AG04449 (cell line): Measurements from ENCODE around the gene BABAM2.
"Not testable (repeated sequence)": the region's sequence is repeated elsewhere in the genome, so short reads cannot be mapped to it uniquely, and the experiment has no call there.

ENCODE experiments used
- CTCF ChIA-PET: fragments of 350-600 bp; formaldehyde crosslinking; extraction: SDS; loops from one replicate; lab custom pipeline; 2021; ENCODE audit warnings: antibody characterized with exemption; lab: Yijun Ruan, JAX
- POLR2A ChIA-PET: fragments of 400-600, 350-600 bp; formaldehyde crosslinking; extraction: SDS; loops from one replicate; lab custom pipeline; 2020; ENCODE audit warnings: antibody characterized with exemption, inconsistent platforms; lab: Yijun Ruan, JAX
- DNase-seq: peaks from one replicate; pipeline ENCODE4 v3.0.0-alpha.2; 2010; ENCODE audit warnings: low read depth, low spot score
- H3K4me3 ChIP-seq: 2 replicates; pipeline ENCODE4 v1.5.1; 2011; ENCODE audit warnings: low read depth, mild to moderate bottlenecking, control low read depth, low read length
- CTCF ChIP-seq: IDR thresholded peaks from one replicate; pipeline ENCODE4 v1.5.1; 2011; ENCODE audit warnings: mild to moderate bottlenecking, moderate library complexity, low read length, control low read depth, inconsistent platforms; ENCODE audit not compliant: insufficient read depth; ENCODE audit errors: missing control alignments

BABAM2 gene

DNA sequence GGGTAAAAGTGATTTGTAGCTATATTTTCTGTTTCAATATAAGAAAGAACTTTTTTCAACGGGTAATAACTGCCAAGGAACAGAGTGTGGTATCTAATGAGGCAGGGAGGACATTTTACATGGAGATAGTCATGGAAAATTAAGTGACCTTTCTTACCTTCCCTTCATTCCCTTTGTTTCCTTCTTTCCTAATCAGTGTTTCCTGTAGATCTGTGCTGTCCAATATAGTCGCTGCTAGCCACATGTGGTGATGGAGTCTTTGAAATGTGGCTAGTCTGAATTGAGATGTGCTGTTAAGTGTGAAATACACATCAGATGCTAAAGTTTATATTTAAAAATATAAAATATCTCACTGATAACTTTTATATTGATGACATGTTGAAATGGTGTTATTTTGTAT is 81.8 kb downstream of the BABAM2 start:
- no peak for DNase-seq
- POLR2A ChIA-PET: no interaction called here
- CTCF ChIA-PET: interaction anchor here (1.6 kb wide), 1 partner anchor 218 kb away, joined by 4 read pairs; no protein-coding TSS in a partner anchor

GRCh38 chr2:27973592-27973991 is 83.1 kb downstream of the BABAM2 start:
- DNase-seq: no peak
- ChIA-PET POLR2A (no interaction called here), CTCF (interaction anchor here (0.7 to 1.2 kb wide), 2 partner anchors 10 to 25 kb away, joined by 3 to 5 read pairs; no protein-coding TSS in a partner anchor)
- no peak overlapping the region for H3K4me3 ChIP-seq
- peak; percentile 27 for TF ChIP-seq CTCF

More for the DNA sequence above, 81.8 kb downstream of the BABAM2 start:
- no peak for TF ChIP-seq CTCF
- H3K4me3 ChIP-seq: no peak overlapping the region

- H3K4me3 ChIP-seq: no peak overlapping the region
- DNase-seq: no peak
- ChIA-PET CTCF (interaction anchor here (1.1 kb wide), 1 partner anchor 11 kb away, joined by 3 read pairs; no protein-coding TSS in a partner anchor), POLR2A (no interaction called here)
- no peak for TF ChIP-seq CTCF
These were observed 85.8 kb downstream of the BABAM2 start for GRCh38 chr2:27976308-27976707.

GRCh38 chr2:27977731-27978312 is 87.3 kb downstream of the BABAM2 start:
- TF ChIP-seq CTCF: no peak
- peak; percentile 67 for DNase-seq
- POLR2A ChIA-PET: interaction anchor here (0.6 to 1.0 kb wide), 2 partner anchors 15 to 412 kb away, joined by 3 read pairs; no protein-coding TSS in a partner anchor
- CTCF ChIA-PET: interaction anchor here (0.9 kb wide), 1 partner anchor 294 kb away, joined by 3 read pairs; no protein-coding TSS in a partner anchor
- H3K4me3 ChIP-seq: no peak overlapping the region

DNA sequence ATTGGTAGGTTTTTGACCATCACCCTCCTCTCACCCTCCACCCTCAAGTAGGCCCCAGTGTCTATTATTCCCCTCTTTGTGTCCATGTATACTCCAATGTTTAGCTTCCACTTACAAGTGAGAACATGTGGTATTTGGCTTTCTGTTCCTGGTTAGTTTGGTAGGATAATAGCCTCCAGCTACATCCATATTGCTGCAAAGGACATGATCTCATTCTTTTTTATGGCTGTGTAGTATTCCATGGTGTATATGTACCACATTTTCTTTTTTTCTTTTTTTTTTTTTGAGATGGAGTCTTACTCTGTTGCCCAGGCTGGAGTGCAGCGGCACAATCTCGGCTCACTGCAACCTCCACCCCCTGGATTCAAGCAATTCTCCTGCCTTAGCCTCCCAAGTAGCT is 88.2 kb downstream of the BABAM2 start:
- CTCF ChIA-PET, H3K4me3 ChIP-seq, POLR2A ChIA-PET, DNase-seq: not testable (repeated sequence)

- no peak for TF ChIP-seq CTCF
- POLR2A ChIA-PET: no interaction called here
- CTCF ChIA-PET: no interaction called here
- no peak overlapping the region for H3K4me3 ChIP-seq
- DNase-seq: no peak
These were observed 89.7 kb downstream of the BABAM2 start for GRCh38 chr2:27980242-27980641.

DNA sequence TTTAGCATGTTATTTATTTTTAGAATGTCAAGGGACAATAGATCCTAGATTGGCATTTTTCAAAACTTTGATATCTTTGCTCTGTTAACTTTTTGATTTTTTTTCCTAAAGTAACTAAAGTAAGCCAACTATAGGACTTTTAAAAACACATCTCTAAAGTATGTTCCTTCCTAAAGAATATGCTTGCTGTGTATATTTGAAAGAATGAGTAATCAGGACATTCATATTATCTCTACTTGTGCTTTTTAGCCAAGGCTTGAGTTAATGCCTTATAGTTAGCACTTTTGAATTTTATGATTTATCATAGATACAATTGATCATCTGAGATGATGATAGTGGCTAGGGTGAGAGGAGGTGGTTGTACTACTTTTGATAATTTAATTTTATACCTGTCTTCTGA is 93.6 kb downstream of the BABAM2 start:
- ChIA-PET CTCF (no interaction called here), POLR2A (no interaction called here)
- no peak overlapping the region for H3K4me3 ChIP-seq
- DNase-seq: no peak
- TF ChIP-seq CTCF: no peak
